Measurements from ENCODE around the gene CALML3.

The CALML3 gene

GRCh38 chr10:5560142-5560816 is 35.5 kb downstream of the CALML3 start:
- DNase-seq = peak in 9 of 42 donors; percentile 1 to 26 (median 8)
- intact Hi-C loops (cut with DNase I) = no loop called here

- intact Hi-C loops (cut with DNase I) = no loop called here
- DNase-seq = peak in 8 of 42 donors; percentile 2 to 43 (median 20)
These were observed 36.3 kb downstream of the CALML3 start for GRCh38 chr10:5560817-5561703.

GRCh38 chr10:5561704-5562645 is 37.2 kb downstream of the CALML3 start:
- peak in 8 of 42 donors; percentile 1 to 33 (median 14) for DNase-seq
- intact Hi-C loops (cut with DNase I) = no loop called here

- DNase-seq = peak in 10 of 42 donors; percentile 3 to 30 (median 20)
- intact Hi-C loops (cut with DNase I) = no loop called here
These were observed 38.7 kb downstream of the CALML3 start for GRCh38 chr10:5563321-5563961.

- peak in 11 of 42 donors; percentile 1 to 23 (median 13) for DNase-seq
- intact Hi-C loops (cut with DNase I) = no loop called here
These were observed 39.3 kb downstream of the CALML3 start for GRCh38 chr10:5563991-5564536.

- intact Hi-C loops (cut with DNase I) = no loop called here
- peak in 9 of 42 donors; percentile 3 to 33 (median 11) for DNase-seq
These were observed 39.9 kb downstream of the CALML3 start for GRCh38 chr10:5564537-5565204.

GRCh38 chr10:5565205-5565545 is 40.4 kb downstream of the CALML3 start:
- peak in 8 of 42 donors; percentile 0 to 31 (median 10) for DNase-seq
- intact Hi-C loops (cut with DNase I) = no loop called here

- peak in 33 of 42 donors; percentile 9 to 75 (median 40) for DNase-seq
- intact Hi-C loops (cut with DNase I) = no loop called here
These were observed 41.2 kb downstream of the CALML3 start for GRCh38 chr10:5565671-5566581.

GRCh38 chr10:5566614-5567013 is 41.9 kb downstream of the CALML3 start:
- DNase-seq = peak in 38 of 42 donors; percentile 25 to 86 (median 56)
- intact Hi-C loops (cut with DNase I) = no loop called here

- intact Hi-C loops (cut with DNase I) = no loop called here
These were observed 42.7 kb downstream of the CALML3 start for GRCh38 chr10:5567477-5567876.

GRCh38 chr10:5568984-5569383 is 44.2 kb downstream of the CALML3 start:
- no peak for DNase-seq
- intact Hi-C loops (cut with DNase I) = no loop called here

More at GRCh38 chr10:5567477-5567876, 42.7 kb downstream of the CALML3 start:
- DNase-seq = no peak

- intact Hi-C loops (cut with DNase I) = no loop called here
- no peak for DNase-seq
These were observed 44.8 kb downstream of the CALML3 start for GRCh38 chr10:5569568-5569967.

- no peak for DNase-seq
- intact Hi-C loops (cut with DNase I) = no loop called here
These were observed 45.4 kb downstream of the CALML3 start for GRCh38 chr10:5570007-5570655.

- DNase-seq = no peak
- intact Hi-C loops (cut with DNase I) = no loop called here
These were observed 46.4 kb downstream of the CALML3 start for GRCh38 chr10:5570979-5571810.

GRCh38 chr10:5571826-5572225 is 47.1 kb downstream of the CALML3 start:
- intact Hi-C loops (cut with DNase I) = no loop called here
- DNase-seq = no peak

All from head of caudate nucleus (tissue), 42 donors.